ENCODE data around the gene CCN5. TPM values are rescaled to one million over a fixed set of nuclear protein-coding genes. Genes with fewer than 3 reads are reported as not detected.

Gene CCN5
- total and polyA plus RNA-seq, 2 of the 8 experiments (the other 6 are each of a cell fraction or from before 2014, with no cell fraction given) = not detected

- Histone ChIP-seq H3K4ac (replicated peaks; ENCODE audit: insufficient read length, low read depth, low read length) (no peak overlapping the region), H3K4me3 (ENCODE audit: extremely low read depth in 1 of 4, insufficient read depth in 2 of 4, low read depth in 3 of 4, low read length in 4 of 4) (no peak overlapping the region), H4K91ac (replicated peaks; ENCODE audit: insufficient read length, low read length) (no peak overlapping the region), H3K18ac (ENCODE audit: extremely low read depth, low read length) (no peak overlapping the region), H4K8ac (ENCODE audit: extremely low read depth, insufficient read depth, low read length) (peak overlapping the region; percentile 17; the same call in 1 of the 2 replicates), H3K14ac (ENCODE audit: insufficient read length) (no peak overlapping the region), H3K4me1 (replicated peaks in 1 of 4; ENCODE audit: control insufficient read depth in 3 of 4, insufficient read depth in 4 of 4, low read length in 3 of 4) (peaks cover 0 to 2% (median 0%) of the 10 kb centered on the region in 4 experiments; a peak in 3 of 7 replicates), H2BK5ac (ENCODE audit: low read depth, low read length) (no peak overlapping the region), H3K23ac (ENCODE audit: insufficient read length) (no peak overlapping the region), H3K27me3 (replicated peaks in 1 of 4; ENCODE audit: control insufficient read depth in 3 of 4, extremely low read depth in 1 of 4, insufficient read depth in 3 of 4, low read length in 3 of 4) (no peaks in the 10 kb centered on the region), H3K9me3 (ENCODE audit: insufficient read depth in 2 of 2, low read depth in 1 of 2, low read length in 1 of 2) (no peaks in the 10 kb centered on the region), H3K23me2 (ENCODE audit: low read depth, low read length) (no peaks in the 10 kb centered on the region), H2AK5ac (ENCODE audit: low read depth, low read length) (no peak overlapping the region), H2BK120ac (replicated peaks; ENCODE audit: low read depth, low read length) (no peak overlapping the region), H2AFZ (ENCODE audit: low read length) (no peak overlapping the region), H3K9ac (replicated peaks in 1 of 4; ENCODE audit: extremely low read depth in 1 of 4, low read depth in 3 of 4, low read length in 3 of 4) (no peak overlapping the region), H3K79me2 (ENCODE audit: control insufficient read depth in 1 of 2, insufficient read depth in 2 of 2, low read length in 2 of 2) (no peaks in the 10 kb centered on the region; a peak in 1 of 4 replicates), H2BK15ac (ENCODE audit: low read length) (no peak overlapping the region), H3K4me2 (ENCODE audit: insufficient read depth in 1 of 2, low read depth in 2 of 2, low read length in 2 of 2) (no peak overlapping the region), H3K36me3 (ENCODE audit: control insufficient read depth in 2 of 4, insufficient read depth in 4 of 4, low read length in 3 of 4) (no peaks in the 10 kb centered on the region; a peak in 1 of 8 replicates), H3K27ac (ENCODE audit: low read depth, low read length) (no peak overlapping the region), H2BK20ac (ENCODE audit: low read length) (no peak overlapping the region), H4K5ac (ENCODE audit: insufficient read length, low read depth, low read length) (no peak overlapping the region), H2BK12ac (ENCODE audit: low read depth, low read length) (no peak overlapping the region), H4K20me1 (replicated peaks in 1 of 2; ENCODE audit: control insufficient read depth in 1 of 2, insufficient read depth in 2 of 2, low read length in 2 of 2) (peaks cover 8 to 10% of the 10 kb centered on the region in 2 experiments), H3K56ac (replicated peaks; ENCODE audit: insufficient read length, low read depth, low read length) (no peak overlapping the region), H3K79me1 (ENCODE audit: low read depth, low read length) (no peaks in the 10 kb centered on the region; the same call in 1 of the 2 replicates)
- DNase-seq (ENCODE audit: low read depth in 1 of 2, low spot score in 2 of 2) (no peak), FAIRE-seq (no peak)
- ChIA-PET POLR2A (ENCODE audit: partially characterized antibody) (interaction anchor here (1.2 to 1.3 kb wide), 2 partner anchors 13 to 23 kb away, joined by 3 to 4 read pairs; no protein-coding TSS in a partner anchor), CTCF (ENCODE audit: partially characterized antibody) (interaction anchor here (1.0 to 17.1 kb wide), 3 partner anchors 13 to 23 kb away, joined by 3 to 256 read pairs (median 6); partner anchors contain the start of gene KCNK15)
- TF ChIP-seq SUZ12 (IDR thresholded peaks at IDR 0.05; ENCODE audit: low read length) = no peak
- no peak for TF ChIP-seq JUND (IDR thresholded peaks at IDR 0.05; ENCODE audit: low read length)
- TF ChIP-seq CHD2 (IDR thresholded peaks at IDR 0.05; ENCODE audit: low read length) = no peak
- no peak for TF ChIP-seq KDM4A (IDR thresholded peaks at IDR 0.05; ENCODE audit: low read depth, low read length, severe bottlenecking)
- TF ChIP-seq KDM1A (IDR thresholded peaks at IDR 0.05; ENCODE audit: borderline replicate concordance, low read length) = no peak
- 91% methylated on average over 8 of the region's 8 CpGs; no CpG with 5 or more reads in 1 of the 2 experiments for WGBS, 2 experiments (ENCODE audit: extremely low coverage in 1 of 2, insufficient coverage in 1 of 2, insufficient read length in 1 of 2, insufficient replicate concordance in 2 of 2, low coverage in 1 of 2, low lambda C conversion rate in 2 of 2, missing lambda C conversion rate in 1 of 2)
Measured at GRCh38 chr20:44771172-44771535, 56.0 kb downstream of the CCN5 start.

All from H1 (cell line).